ENCODE results near the gene NEUROD6. TPM values are rescaled to one million over a fixed set of nuclear protein-coding genes. Genes with fewer than 3 reads are reported as not detected.

NEUROD6 gene
- total RNA-seq, 6 experiments from 2014 or later = not detected

DNA sequence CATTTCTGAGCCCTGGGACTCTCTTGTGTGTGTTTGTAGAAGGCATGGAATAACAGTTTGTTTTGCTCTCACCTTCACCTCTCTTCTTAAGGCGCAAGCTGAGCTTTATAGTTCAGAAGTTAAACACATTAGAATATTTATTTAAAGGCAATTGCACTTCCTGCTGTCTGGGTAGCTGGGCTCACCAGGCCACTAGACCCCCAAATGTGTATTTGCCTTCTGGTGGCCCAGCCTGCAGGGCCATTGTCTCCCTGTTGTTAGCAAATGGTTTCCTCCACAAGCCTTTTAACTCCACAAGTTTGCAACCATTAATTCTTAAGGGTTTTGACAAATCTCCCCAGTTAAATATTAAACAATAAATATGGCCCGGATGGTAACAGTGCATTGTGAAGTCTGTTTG is 31.1 kb upstream of the NEUROD6 start:
- H3K9me3 Mint-ChIP-seq = peaks cover 38% of the 10 kb centered on the region
- no peaks in the 10 kb centered on the region; the same call in 1 of the 2 replicates for H3K27me3 Mint-ChIP-seq (ENCODE audit: insufficient read depth)
- no peak for TF ChIP-seq CTCF (IDR thresholded peaks at IDR 0.05)
- no peak overlapping the region for H3K4me3 Mint-ChIP-seq
- no peaks in the 10 kb centered on the region for H3K36me3 Mint-ChIP-seq (ENCODE audit: low read depth)
- DNase-seq = no peak
- H3K27ac Mint-ChIP-seq = no peak overlapping the region
- H3K4me1 Mint-ChIP-seq (ENCODE audit: low read depth) = no peaks in the 10 kb centered on the region

GRCh38 chr7:31370609-31371008 is 30.1 kb upstream of the NEUROD6 start:
- no peaks in the 10 kb centered on the region for H3K4me1 Mint-ChIP-seq (ENCODE audit: low read depth)
- TF ChIP-seq CTCF (IDR thresholded peaks at IDR 0.05) = no peak
- H3K4me3 Mint-ChIP-seq = no peak overlapping the region
- H3K36me3 Mint-ChIP-seq (ENCODE audit: low read depth) = no peaks in the 10 kb centered on the region
- no peak for DNase-seq
- H3K27me3 Mint-ChIP-seq (ENCODE audit: insufficient read depth) = no peaks in the 10 kb centered on the region; the same call in 1 of the 2 replicates
- peaks cover 38% of the 10 kb centered on the region for H3K9me3 Mint-ChIP-seq
- no peak overlapping the region for H3K27ac Mint-ChIP-seq

GRCh38 chr7:31368620-31369019 is 28.1 kb upstream of the NEUROD6 start:
- H3K4me1 Mint-ChIP-seq (ENCODE audit: low read depth) = no peaks in the 10 kb centered on the region
- H3K4me3 Mint-ChIP-seq = no peak overlapping the region
- H3K36me3 Mint-ChIP-seq (ENCODE audit: low read depth) = no peaks in the 10 kb centered on the region
- no peak for DNase-seq
- H3K9me3 Mint-ChIP-seq = peaks cover 35% of the 10 kb centered on the region
- H3K27ac Mint-ChIP-seq = no peak overlapping the region
- H3K27me3 Mint-ChIP-seq (ENCODE audit: insufficient read depth) = no peaks in the 10 kb centered on the region; the same call in 1 of the 2 replicates
- TF ChIP-seq CTCF (IDR thresholded peaks at IDR 0.05) = no peak

- DNase-seq = no peak
- Mint-ChIP-seq H3K36me3 (ENCODE audit: low read depth) (no peaks in the 10 kb centered on the region), H3K27me3 (ENCODE audit: insufficient read depth) (no peaks in the 10 kb centered on the region; the same call in 1 of the 2 replicates), H3K9me3 (peaks cover 45% of the 10 kb centered on the region), H3K4me1 (ENCODE audit: low read depth) (no peaks in the 10 kb centered on the region), H3K4me3 (no peak overlapping the region), H3K27ac (no peak overlapping the region)
- TF ChIP-seq CTCF (IDR thresholded peaks at IDR 0.05) = no peak
These were observed 23.0 kb upstream of the NEUROD6 start for GRCh38 chr7:31363496-31363895.

GRCh38 chr7:31363051-31363450 is 22.5 kb upstream of the NEUROD6 start:
- no peak for DNase-seq
- Mint-ChIP-seq H3K36me3 (ENCODE audit: low read depth) (no peaks in the 10 kb centered on the region), H3K27ac (no peak overlapping the region), H3K4me3 (no peak overlapping the region), H3K27me3 (ENCODE audit: insufficient read depth) (no peaks in the 10 kb centered on the region; the same call in 1 of the 2 replicates), H3K9me3 (peaks cover 46% of the 10 kb centered on the region), H3K4me1 (ENCODE audit: low read depth) (no peaks in the 10 kb centered on the region)
- TF ChIP-seq CTCF (IDR thresholded peaks at IDR 0.05) = no peak

DNA sequence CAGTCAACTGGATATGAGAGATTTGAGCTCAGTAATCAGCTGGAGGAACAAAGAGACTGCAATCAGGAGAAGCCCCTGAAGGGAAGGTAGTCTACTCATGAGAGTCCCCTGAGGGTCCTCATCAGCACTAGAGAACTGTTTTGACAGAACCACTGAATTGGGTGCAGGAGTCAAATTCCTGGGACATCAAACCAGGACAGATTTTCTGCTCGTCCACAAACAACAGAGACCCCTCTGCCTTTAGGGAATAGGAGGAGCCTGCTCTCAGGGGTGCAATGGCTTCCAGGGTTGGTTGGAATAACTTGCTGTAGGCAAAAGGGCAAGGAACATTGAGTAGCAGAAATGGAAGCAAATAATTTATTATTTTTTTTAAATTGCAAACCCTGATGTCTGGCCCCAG is 21.9 kb upstream of the NEUROD6 start:
- TF ChIP-seq CTCF (IDR thresholded peaks at IDR 0.05) = no peak
- Mint-ChIP-seq H3K27me3 (ENCODE audit: insufficient read depth) (peaks cover 3% of the 10 kb centered on the region), H3K4me3 (no peak overlapping the region), H3K36me3 (ENCODE audit: low read depth) (0 out of 2 replicates have a peak, but pooled peaks cover 5% of the 10 kb centered on the region), H3K27ac (no peak overlapping the region), H3K4me1 (ENCODE audit: low read depth) (no peaks in the 10 kb centered on the region), H3K9me3 (peaks cover 53% of the 10 kb centered on the region)
- DNase-seq = no peak
